ENCODE measurements around the gene EVI2A. TPM values are rescaled to one million over a fixed set of nuclear protein-coding genes. Genes with fewer than 3 reads are reported as not detected.

The EVI2A gene
- total and polyA plus RNA-seq, 10 of the 15 experiments (the other 5 are each of a cell fraction or from before 2014, with no cell fraction given): 4.6 to 78.3 (median 25.7) TPM

DNA sequence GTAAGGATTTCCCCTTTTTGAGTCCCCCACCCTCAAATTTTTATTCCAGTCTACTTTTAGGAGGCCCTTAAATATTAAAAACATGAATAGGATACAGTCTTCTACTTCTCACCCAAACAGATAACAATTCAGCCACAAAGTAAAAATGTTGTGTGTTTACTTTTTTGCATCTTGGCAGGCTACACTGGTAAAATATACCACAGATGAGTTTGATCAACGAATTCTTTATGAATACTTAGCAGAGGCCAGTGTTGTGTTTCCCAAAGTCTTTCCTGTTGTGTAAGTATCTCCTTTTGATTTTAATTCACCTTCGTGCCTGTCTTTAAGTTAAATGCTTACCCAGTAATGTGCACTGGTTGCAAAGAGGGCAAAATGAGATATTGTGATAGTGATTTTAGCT is 35.7 kb upstream of the EVI2A start:
- H3K9me3 ChIP-seq (replicated peaks; ENCODE audit: control insufficient read depth, insufficient read depth, low read length): no peaks in the 10 kb centered on the region
- H3K4me1 ChIP-seq (ENCODE audit: control insufficient read depth, insufficient read depth, low read length): no peaks in the 10 kb centered on the region
- H3K4me3 ChIP-seq: no peak overlapping the region
- FAIRE-seq: no peak
- ChIA-PET RAD21 (ENCODE audit: unreplicated experiment) (no interaction called here), SMC1A (ENCODE audit: uncharacterized antibody, unreplicated experiment) (interaction anchor here (0.6 to 2.1 kb wide), 2 partner anchors 15 to 151 kb away, joined by 5 to 7 read pairs; no protein-coding TSS in a partner anchor), CTCF (no interaction called here), POLR2A (no interaction called here)
- H3K4me2 ChIP-seq (ENCODE audit: control insufficient read depth, insufficient read depth): no peak overlapping the region
- H3K27me3 ChIP-seq (replicated peaks in 1 of 2; ENCODE audit: control insufficient read depth in 2 of 2, insufficient read depth in 2 of 2, low read length in 1 of 2): no peaks in the 10 kb centered on the region
- H3K27ac ChIP-seq (ENCODE audit: control insufficient read depth, insufficient read depth): no peak overlapping the region
- H3K9ac ChIP-seq (ENCODE audit: control insufficient read depth, insufficient read depth, low read length): no peak overlapping the region
- H3K36me3 ChIP-seq (ENCODE audit: control insufficient read depth in 2 of 2, insufficient read depth in 2 of 2, low read length in 1 of 2): peaks cover 0 to 20% of the 10 kb centered on the region in 2 experiments; a peak in 2 of 4 replicates
- WGBS (ENCODE audit: insufficient coverage, insufficient replicate concordance, low lambda C conversion rate, missing lambda C conversion rate): 97% methylated on average over 2 of the region's 2 CpGs
- in situ Hi-C loops (cut with MboI): no loop called here
- no peak for ATAC-seq
- intact Hi-C loops (cut with micrococcal nuclease; ENCODE audit: unreplicated experiment): no loop called here
- TF ChIP-seq, protein P1, sequence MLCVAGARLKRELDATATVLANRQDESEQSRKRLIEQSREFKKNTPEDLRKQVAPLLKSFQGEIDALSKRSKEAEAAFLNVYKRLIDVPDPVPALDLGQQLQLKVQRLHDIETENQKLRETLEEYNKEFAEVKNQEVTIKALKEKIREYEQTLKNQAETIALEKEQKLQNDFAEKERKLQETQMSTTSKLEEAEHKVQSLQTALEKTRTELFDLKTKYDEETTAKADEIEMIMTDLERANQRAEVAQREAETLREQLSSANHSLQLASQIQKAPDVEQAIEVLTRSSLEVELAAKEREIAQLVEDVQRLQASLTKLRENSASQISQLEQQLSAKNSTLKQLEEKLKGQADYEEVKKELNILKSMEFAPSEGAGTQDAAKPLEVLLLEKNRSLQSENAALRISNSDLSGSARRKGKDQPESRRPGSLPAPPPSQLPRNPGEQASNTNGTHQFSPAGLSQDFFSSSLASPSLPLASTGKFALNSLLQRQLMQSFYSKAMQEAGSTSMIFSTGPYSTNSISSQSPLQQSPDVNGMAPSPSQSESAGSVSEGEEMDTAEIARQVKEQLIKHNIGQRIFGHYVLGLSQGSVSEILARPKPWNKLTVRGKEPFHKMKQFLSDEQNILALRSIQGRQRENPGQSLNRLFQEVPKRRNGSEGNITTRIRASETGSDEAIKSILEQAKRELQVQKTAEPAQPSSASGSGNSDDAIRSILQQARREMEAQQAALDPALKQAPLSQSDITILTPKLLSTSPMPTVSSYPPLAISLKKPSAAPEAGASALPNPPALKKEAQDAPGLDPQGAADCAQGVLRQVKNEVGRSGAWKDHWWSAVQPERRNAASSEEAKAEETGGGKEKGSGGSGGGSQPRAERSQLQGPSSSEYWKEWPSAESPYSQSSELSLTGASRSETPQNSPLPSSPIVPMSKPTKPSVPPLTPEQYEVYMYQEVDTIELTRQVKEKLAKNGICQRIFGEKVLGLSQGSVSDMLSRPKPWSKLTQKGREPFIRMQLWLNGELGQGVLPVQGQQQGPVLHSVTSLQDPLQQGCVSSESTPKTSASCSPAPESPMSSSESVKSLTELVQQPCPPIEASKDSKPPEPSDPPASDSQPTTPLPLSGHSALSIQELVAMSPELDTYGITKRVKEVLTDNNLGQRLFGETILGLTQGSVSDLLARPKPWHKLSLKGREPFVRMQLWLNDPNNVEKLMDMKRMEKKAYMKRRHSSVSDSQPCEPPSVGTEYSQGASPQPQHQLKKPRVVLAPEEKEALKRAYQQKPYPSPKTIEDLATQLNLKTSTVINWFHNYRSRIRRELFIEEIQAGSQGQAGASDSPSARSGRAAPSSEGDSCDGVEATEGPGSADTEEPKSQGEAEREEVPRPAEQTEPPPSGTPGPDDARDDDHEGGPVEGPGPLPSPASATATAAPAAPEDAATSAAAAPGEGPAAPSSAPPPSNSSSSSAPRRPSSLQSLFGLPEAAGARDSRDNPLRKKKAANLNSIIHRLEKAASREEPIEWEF (IDR thresholded peaks at IDR 0.05; ENCODE audit: insufficient replicate concordance, low read depth, low read length): no peak
- TF ChIP-seq YY1 (IDR thresholded peaks at IDR 0.05; ENCODE audit: low read depth, low read length): no peak
- no peak for TF ChIP-seq TBL1XR1 (IDR thresholded peaks at IDR 0.05; ENCODE audit: low read depth, low read length)
- TF ChIP-seq ZBED1 (IDR thresholded peaks at IDR 0.05; ENCODE audit: borderline replicate concordance): no peak
- TF ChIP-seq SRF (IDR thresholded peaks at IDR 0.05; ENCODE audit: low read depth in 2 of 2, low read length in 2 of 2): no peak
- TF ChIP-seq BMI1 (IDR thresholded peaks at IDR 0.05; ENCODE audit: borderline replicate concordance): no peak
- TF ChIP-seq EGR1 (IDR thresholded peaks at IDR 0.05; ENCODE audit: borderline replicate concordance in 1 of 2, low read depth in 2 of 2, low read length in 2 of 2): no peak
- no peak for TF ChIP-seq NBN (IDR thresholded peaks at IDR 0.05)
- TF ChIP-seq KAT2A (conservative IDR thresholded peaks at IDR 0.05; ENCODE audit: control insufficient read depth, low read depth, low read length): no peak
- TF ChIP-seq MTA2 (IDR thresholded peaks at IDR 0.05; ENCODE audit: low read depth): no peak
- no peak for TF ChIP-seq GATAD2B (conservative IDR thresholded peaks at IDR 0.05; ENCODE audit: low read depth)
- TF ChIP-seq SPI1 (IDR thresholded peaks at IDR 0.05; ENCODE audit: borderline replicate concordance, insufficient read depth, low read depth, low read length): no peak
- BruUV-seq (replicated peaks): no TSS peak
- DNase-seq (ENCODE audit: low read depth, low spot score): no peak
- H2AFZ ChIP-seq (ENCODE audit: control insufficient read depth, low read depth, low read length): no peak overlapping the region
- no peaks in the 10 kb centered on the region for H4K20me1 ChIP-seq (ENCODE audit: control insufficient read depth, insufficient read depth)
- no peaks in the 10 kb centered on the region for H3K79me2 ChIP-seq (ENCODE audit: control insufficient read depth, insufficient read depth, low read length)

Data from GM12878 (cell line).